NAMALWA (cell line): Measurements from ENCODE around the gene HLCS.

Source experiments
- DNase-seq: peaks from one replicate; pipeline ENCODE4 v3.0.0-alpha.2; 2015; ENCODE audit warnings: low spot score

The HLCS gene

GRCh38 chr21:36806103-36806502 is 160.4 kb downstream of the HLCS start:
- DNase-seq, result no peak

- DNase-seq, result no peak
Measured at GRCh38 chr21:36804874-36805611, 161.4 kb downstream of the HLCS start.

GRCh38 chr21:36803816-36804439 is 162.5 kb downstream of the HLCS start:
- no peak for DNase-seq

- DNase-seq, result no peak
Measured at GRCh38 chr21:36803051-36803645, 163.3 kb downstream of the HLCS start.

- no peak for DNase-seq
Measured at GRCh38 chr21:36800734-36801133, 165.7 kb downstream of the HLCS start.

GRCh38 chr21:36799869-36800268 is 166.6 kb downstream of the HLCS start:
- DNase-seq, result no peak

GRCh38 chr21:36798491-36798890 is 168.0 kb downstream of the HLCS start:
- DNase-seq, result no peak

GRCh38 chr21:36796070-36796469 is 170.4 kb downstream of the HLCS start:
- no peak for DNase-seq

- no peak for DNase-seq
Measured at GRCh38 chr21:36792505-36792967, 173.9 kb downstream of the HLCS start.

GRCh38 chr21:36791695-36792470 is 174.6 kb downstream of the HLCS start:
- no peak for DNase-seq

GRCh38 chr21:36791180-36791579 is 175.3 kb downstream of the HLCS start:
- DNase-seq, result no peak

- no peak for DNase-seq
Measured at GRCh38 chr21:36790616-36791015, 175.9 kb downstream of the HLCS start.

- no peak for DNase-seq
Measured at GRCh38 chr21:36788120-36788638, 178.3 kb downstream of the HLCS start.

- DNase-seq, result no peak
Measured at GRCh38 chr21:36786186-36786585, 180.3 kb downstream of the HLCS start.

- no peak for DNase-seq
Measured at GRCh38 chr21:36785615-36786014, 180.9 kb downstream of the HLCS start.

GRCh38 chr21:36784947-36785346 is 181.5 kb downstream of the HLCS start:
- DNase-seq, result no peak

GRCh38 chr21:36783612-36784374 is 182.7 kb downstream of the HLCS start:
- no peak for DNase-seq

- DNase-seq, result no peak
Measured at GRCh38 chr21:36780861-36781260, 185.6 kb downstream of the HLCS start.

GRCh38 chr21:36776981-36777617 is 189.4 kb downstream of the HLCS start:
- DNase-seq, result no peak

- no peak for DNase-seq
Measured at GRCh38 chr21:36773995-36774394, 192.5 kb downstream of the HLCS start.

GRCh38 chr21:36773117-36773516 is 193.4 kb downstream of the HLCS start:
- no peak for DNase-seq
